H9 (cell line): ENCODE measurements around the gene CDK8. TPM values are rescaled to one million over a fixed set of nuclear protein-coding genes. Genes with fewer than 3 reads are reported as not detected.

Experiments used
- DNase-seq: peaks from one replicate; pipeline ENCODE4 v3.0.0-alpha.2; 2017
- H2AFZ ChIP-seq: one replicate; pipeline ENCODE4 v1.6.1; 2013; ENCODE audit warnings: mild to moderate bottlenecking, low read length, control low read depth, moderate library complexity
- H2AK5ac ChIP-seq: 2 replicates; pipeline ENCODE4 v1.6.1; 2013; ENCODE audit warnings: low read length, control low read depth, mixed read lengths; ENCODE audit not compliant: insufficient read length
- H2BK120ac ChIP-seq: one replicate; pipeline ENCODE4 v1.6.1; 2013; ENCODE audit warnings: low read depth, mild to moderate bottlenecking, low read length, control low read depth, inconsistent platforms; ENCODE audit not compliant: poor library complexity, severe bottlenecking
- H2BK12ac ChIP-seq: 2 replicates; pipeline ENCODE4 v1.6.1; 2013; ENCODE audit warnings: low read length, control low read depth, mixed read lengths, low read depth; ENCODE audit not compliant: insufficient read length
- H2BK15ac ChIP-seq: 2 replicates; pipeline ENCODE4 v1.6.1; 2013; ENCODE audit warnings: low read depth, low read length, control low read depth
- H2BK20ac ChIP-seq: one replicate; pipeline ENCODE4 v1.6.1; 2013; ENCODE audit warnings: low read depth, mild to moderate bottlenecking, low read length, control low read depth, inconsistent platforms; ENCODE audit not compliant: poor library complexity, severe bottlenecking
- H2BK5ac ChIP-seq: 2 replicates; pipeline ENCODE4 v1.6.1; 2013; ENCODE audit warnings: low read length, control low read depth, mixed read lengths; ENCODE audit not compliant: insufficient read length
- H3K14ac ChIP-seq: 2 replicates; pipeline ENCODE4 v1.6.1; 2013; ENCODE audit warnings: low read length, control low read depth; ENCODE audit not compliant: insufficient read depth
- H3K18ac ChIP-seq: 2 replicates; pipeline ENCODE4 v1.6.1; 2013; ENCODE audit warnings: low read depth, mild to moderate bottlenecking, mixed read lengths, low read length, control low read depth; ENCODE audit not compliant: insufficient read length
- H3K23ac ChIP-seq: 2 replicates; pipeline ENCODE4 v1.6.1; 2013; ENCODE audit warnings: low read length, control low read depth, mixed read lengths, low read depth; ENCODE audit not compliant: insufficient read length
- H3K23me2 ChIP-seq: 2 replicates; pipeline ENCODE4 v1.6.1; 2013; ENCODE audit warnings: low read depth, mild to moderate bottlenecking, mixed read lengths, low read length, control low read depth; ENCODE audit not compliant: insufficient read length, poor library complexity, severe bottlenecking
- H3K27ac ChIP-seq: 2 replicates; pipeline ENCODE4 v1.5.1; 2013; ENCODE audit warnings: low read length, control low read depth, mixed read lengths, low read depth; ENCODE audit not compliant: insufficient read length
- H3K27me3 ChIP-seq: 2 replicates; pipeline ENCODE4 v1.6.1; 2013; ENCODE audit warnings: low read length, control low read depth, inconsistent platforms; ENCODE audit not compliant: insufficient read depth
- H3K4ac ChIP-seq: 2 replicates; pipeline ENCODE4 v1.6.1; 2013; ENCODE audit warnings: low read depth, mild to moderate bottlenecking, control low read depth, inconsistent platforms, low read length, moderate library complexity
- H3K4me1 ChIP-seq: 2 replicates; pipeline ENCODE4 v1.6.1; 2013; ENCODE audit warnings: low read length, control low read depth, inconsistent platforms; ENCODE audit not compliant: insufficient read depth
- H3K4me2 ChIP-seq: 2 replicates; pipeline ENCODE4 v1.6.1; 2013; ENCODE audit warnings: low read length, control low read depth, mixed read lengths; ENCODE audit not compliant: insufficient read length, insufficient read depth
- H3K56ac ChIP-seq: 2 replicates; pipeline ENCODE4 v1.6.1; 2013; ENCODE audit warnings: low read depth, mild to moderate bottlenecking, mixed read lengths, low read length, control low read depth; ENCODE audit not compliant: insufficient read length
- H3K79me1 ChIP-seq: 2 replicates; pipeline ENCODE4 v1.6.1; 2013; ENCODE audit warnings: low read depth, mild to moderate bottlenecking, moderate library complexity, low read length, control low read depth, inconsistent platforms; ENCODE audit not compliant: insufficient read depth, poor library complexity, severe bottlenecking
- H3K79me2 ChIP-seq: 2 replicates; pipeline ENCODE4 v1.6.1; 2013; ENCODE audit warnings: low read length, control low read depth, inconsistent platforms; ENCODE audit not compliant: insufficient read depth
- H3K9ac ChIP-seq: 2 replicates; pipeline ENCODE4 v1.6.1; 2013; ENCODE audit warnings: low read length, control low read depth, mixed read lengths; ENCODE audit not compliant: insufficient read length; ENCODE audit errors: extremely low read depth
- H3K9me3 ChIP-seq: one replicate; pipeline ENCODE4 v1.6.1; 2013; ENCODE audit warnings: low read depth, low read length, inconsistent platforms; ENCODE audit not compliant: control insufficient read depth
- H3T11ph ChIP-seq: one replicate; pipeline ENCODE4 v1.6.1; 2013; ENCODE audit warnings: mild to moderate bottlenecking, low read length, control low read depth, inconsistent platforms
- H4K20me1 ChIP-seq: one replicate; pipeline ENCODE4 v1.6.1; 2013; ENCODE audit not compliant: control insufficient read depth, insufficient read length, insufficient read depth
- H4K5ac ChIP-seq: 2 replicates; pipeline ENCODE4 v1.6.1; 2013; ENCODE audit warnings: low read depth, mild to moderate bottlenecking, mixed read lengths, low read length, control low read depth; ENCODE audit not compliant: insufficient read length
- H4K8ac ChIP-seq: replicated peaks from 2 replicates; pipeline ENCODE4 v1.6.1; 2013; ENCODE audit warnings: low read length, control low read depth, mixed read lengths, low read depth; ENCODE audit not compliant: insufficient read length
- H4K91ac ChIP-seq: 2 replicates; pipeline ENCODE4 v1.6.1; 2013; ENCODE audit warnings: low read depth, mild to moderate bottlenecking, moderate library complexity, mixed read lengths, low read length, control low read depth; ENCODE audit not compliant: insufficient read length
- H3K27ac Mint-ChIP-seq, 3 experiments: 2 replicates in 2 of 3; 3 replicates in 1 of 3; pipeline ENCODE4 v1.8.0; 2020 to 2021; ENCODE audit warnings: mixed read lengths in 3 of 3, mild to moderate bottlenecking in 1 of 3, moderate library complexity in 1 of 3
- H3K27me3 Mint-ChIP-seq: 2 replicates; pipeline ENCODE4 v1.8.0; 2021; ENCODE audit warnings: low read depth, mild to moderate bottlenecking, moderate library complexity, mixed read lengths
- H3K36me3 Mint-ChIP-seq, 3 experiments: 2 replicates in 2 of 3; 3 replicates in 1 of 3; pipeline ENCODE4 v1.8.0; 2020 to 2021; ENCODE audit warnings: low read depth in 3 of 3, mixed read lengths in 3 of 3; ENCODE audit not compliant: insufficient read depth in 1 of 3
- H3K4me1 Mint-ChIP-seq, 2 experiments: 2 replicates each; pipeline ENCODE4 v1.8.0; 2020; ENCODE audit warnings: mixed read lengths in 2 of 2
- H3K4me3 Mint-ChIP-seq, 2 experiments: 2 replicates in 1 of 2; 3 replicates in 1 of 2; pipeline ENCODE4 v1.8.0; 2020 to 2021; ENCODE audit warnings: mild to moderate bottlenecking in 2 of 2, mixed read lengths in 2 of 2, moderate library complexity in 1 of 2
- H3K9me3 Mint-ChIP-seq, 2 experiments: 2 replicates in 1 of 2; 3 replicates in 1 of 2; pipeline ENCODE4 v1.8.0; 2020; ENCODE audit warnings: mild to moderate bottlenecking in 2 of 2, mixed read lengths in 2 of 2, moderate library complexity in 1 of 2
- WGBS: extraction: QIAGEN DNeasy Blood & Tissue Kit; methylation state at CpG from one replicate; pipeline ENCODE4 v1.1.7; 2013; ENCODE audit warnings: missing lambda C conversion rate, low lambda C conversion rate, mixed read lengths; ENCODE audit not compliant: insufficient read length; ENCODE audit errors: extremely low coverage; 5-methylcytosine and 5-hydroxymethylcytosine counted together
- total RNA-seq: library from RNA; stranded (reverse); gene quantifications from 2 replicates; pipeline ENCODE4 v1.2.1, GENCODE V29; 2021
- TF ChIP-seq, protein P1 (sequence below): fragments of 200-600 bp; sonication (generic); conservative IDR thresholded peaks from 3 replicates; pipeline ENCODE4 v1.8.0; 2021; ENCODE audit warnings: antibody characterized with exemption, mild to moderate bottlenecking

The CDK8 gene
- total RNA-seq, 1 experiment from 2014 or later: 18.1 TPM

DNA sequence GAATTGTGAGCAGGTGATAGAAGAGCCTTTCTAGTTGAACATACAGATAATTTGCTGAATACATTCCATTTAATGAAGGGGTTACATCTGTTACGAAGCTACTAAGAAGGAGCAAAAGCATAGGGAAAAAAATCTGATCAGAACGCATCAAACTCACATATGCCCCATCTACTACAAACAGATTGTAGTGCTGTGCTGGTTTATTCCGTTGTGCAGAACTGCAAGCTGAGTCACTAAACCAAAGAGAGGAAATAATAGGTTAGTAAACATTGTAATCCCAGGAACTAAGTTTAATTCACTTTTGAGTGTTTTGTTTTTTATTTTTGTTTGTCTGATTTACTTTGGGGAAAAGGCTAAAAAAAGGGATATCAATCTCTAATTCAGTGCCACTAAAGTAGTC, 136.3 kb downstream of the CDK8 start:
- no peak overlapping the region for H3T11ph ChIP-seq
- no peak overlapping the region for H3K18ac ChIP-seq
- WGBS: no CpG with 5 or more reads among the region's 3 CpGs
- H3K4me2 ChIP-seq: no peak overlapping the region
- no peak for DNase-seq
- Mint-ChIP-seq H3K4me1 (no peaks in the 10 kb centered on the region), H3K36me3 (peaks cover 2 to 25% (median 11%) of the 10 kb centered on the region in 3 experiments; a peak in 5 of 7 replicates), H3K4me3 (no peak overlapping the region), H3K27me3 (no peaks in the 10 kb centered on the region), H3K27ac (peak overlapping the region in 1 of 3 experiments; percentile 14; a peak in 1 of 7 replicates), H3K9me3 (no peaks in the 10 kb centered on the region)
- H3K27ac ChIP-seq: no peak overlapping the region
- no peak overlapping the region for H2BK15ac ChIP-seq
- no peak overlapping the region for H3K56ac ChIP-seq
- no peaks in the 10 kb centered on the region for H4K20me1 ChIP-seq
- no peak overlapping the region for H3K9ac ChIP-seq
- no peaks in the 10 kb centered on the region for H3K27me3 ChIP-seq
- no peak overlapping the region for H4K91ac ChIP-seq
- no peak overlapping the region for H2BK5ac ChIP-seq
- H4K8ac ChIP-seq: no peak overlapping the region
- no peaks in the 10 kb centered on the region for H3K9me3 ChIP-seq
- H2BK120ac ChIP-seq: no peak overlapping the region
- no peak overlapping the region for H2BK20ac ChIP-seq
- no peaks in the 10 kb centered on the region for H3K4me1 ChIP-seq
- H2BK12ac ChIP-seq: no peak overlapping the region
- H3K23me2 ChIP-seq: no peaks in the 10 kb centered on the region
- H3K79me1 ChIP-seq: no peaks in the 10 kb centered on the region
- no peak overlapping the region for H3K4ac ChIP-seq
- TF ChIP-seq, protein P1, sequence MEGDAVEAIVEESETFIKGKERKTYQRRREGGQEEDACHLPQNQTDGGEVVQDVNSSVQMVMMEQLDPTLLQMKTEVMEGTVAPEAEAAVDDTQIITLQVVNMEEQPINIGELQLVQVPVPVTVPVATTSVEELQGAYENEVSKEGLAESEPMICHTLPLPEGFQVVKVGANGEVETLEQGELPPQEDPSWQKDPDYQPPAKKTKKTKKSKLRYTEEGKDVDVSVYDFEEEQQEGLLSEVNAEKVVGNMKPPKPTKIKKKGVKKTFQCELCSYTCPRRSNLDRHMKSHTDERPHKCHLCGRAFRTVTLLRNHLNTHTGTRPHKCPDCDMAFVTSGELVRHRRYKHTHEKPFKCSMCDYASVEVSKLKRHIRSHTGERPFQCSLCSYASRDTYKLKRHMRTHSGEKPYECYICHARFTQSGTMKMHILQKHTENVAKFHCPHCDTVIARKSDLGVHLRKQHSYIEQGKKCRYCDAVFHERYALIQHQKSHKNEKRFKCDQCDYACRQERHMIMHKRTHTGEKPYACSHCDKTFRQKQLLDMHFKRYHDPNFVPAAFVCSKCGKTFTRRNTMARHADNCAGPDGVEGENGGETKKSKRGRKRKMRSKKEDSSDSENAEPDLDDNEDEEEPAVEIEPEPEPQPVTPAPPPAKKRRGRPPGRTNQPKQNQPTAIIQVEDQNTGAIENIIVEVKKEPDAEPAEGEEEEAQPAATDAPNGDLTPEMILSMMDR: no peak
- no peak overlapping the region for H2AFZ ChIP-seq
- no peak overlapping the region for H3K23ac ChIP-seq
- no peak overlapping the region for H3K14ac ChIP-seq
- H2AK5ac ChIP-seq: no peak overlapping the region
- no peak overlapping the region for H4K5ac ChIP-seq
- no peaks in the 10 kb centered on the region for H3K79me2 ChIP-seq
